Measurements from ENCODE around the gene CPVL. TPM values are rescaled to one million over a fixed set of nuclear protein-coding genes. Genes with fewer than 3 reads are reported as not detected.
A peak's percentile ranks its signal among the peaks of the same experiment; 100 is the strongest.

CPVL gene
- 25.1 TPM for total RNA-seq

DNA sequence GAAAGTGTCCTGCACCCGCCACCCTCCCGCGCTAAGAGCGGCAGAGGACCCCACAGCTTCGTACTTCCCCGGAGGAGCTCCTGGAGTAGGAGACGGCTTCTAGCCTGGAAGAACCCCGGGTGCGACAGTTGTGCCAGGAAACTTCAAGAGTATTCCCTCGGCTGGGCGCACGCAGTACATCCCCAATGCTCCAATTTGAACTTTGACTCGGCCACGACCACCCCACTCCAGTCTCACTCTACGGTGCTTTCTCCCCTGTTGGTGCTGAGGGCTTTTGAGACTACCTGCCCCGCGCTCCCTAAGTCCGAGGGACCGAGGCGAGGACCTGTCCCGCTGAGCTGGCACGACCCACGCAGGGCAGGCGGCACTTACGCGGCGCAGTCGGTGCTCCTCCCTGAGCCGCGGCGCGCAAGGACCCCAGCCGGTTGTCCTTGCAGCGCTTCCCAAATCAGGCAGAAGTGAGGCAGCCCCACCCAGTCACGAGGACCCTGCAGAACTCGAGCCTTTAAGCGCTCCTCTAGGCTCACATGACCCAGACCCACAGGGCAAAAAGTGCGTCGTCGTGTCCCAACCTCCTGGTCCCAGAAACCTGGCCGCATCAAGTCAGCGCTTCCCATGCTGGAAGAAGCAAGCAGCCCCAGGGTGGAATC is at the start of gene CPVL:
CPVL (minus strand) TSS at position 481 of the 650 bp plus-strand sequence. CDS start 25,476 bp downstream, outside the sequence.
- H3K4me3 ChIP-seq (ENCODE audit: low read length in 3 of 3): peak within 1 kb of the TSS; percentile 77 to 82 (median 78)
- H3K27me3 ChIP-seq (ENCODE audit: control insufficient read depth in 3 of 3, insufficient read depth in 3 of 3, low read length in 3 of 3): peaks cover 0 to 4% (median 3%) of the 10 kb centered on the region in 3 donors
- H3K27ac ChIP-seq (ENCODE audit: low read depth, low read length): peak within 1 kb of the TSS; percentile 86
- H3K36me3 ChIP-seq (ENCODE audit: control insufficient read depth in 3 of 3, insufficient read depth in 3 of 3, low read length in 3 of 3): no peaks in the 10 kb centered on the region
- peak within 1 kb of the TSS; percentile 68 to 82 (median 76) for H3K9ac ChIP-seq (ENCODE audit: low read depth in 1 of 3, low read length in 3 of 3)
- no peaks in the 10 kb centered on the region for H3K9me3 ChIP-seq (ENCODE audit: control insufficient read depth in 3 of 3, low read length in 3 of 3)
- H3K4me1 ChIP-seq (ENCODE audit: control insufficient read depth in 3 of 3, insufficient read depth in 3 of 3, low read length in 3 of 3): peaks cover 20 to 25% (median 22%) of the 10 kb centered on the region in 3 donors

DNA sequence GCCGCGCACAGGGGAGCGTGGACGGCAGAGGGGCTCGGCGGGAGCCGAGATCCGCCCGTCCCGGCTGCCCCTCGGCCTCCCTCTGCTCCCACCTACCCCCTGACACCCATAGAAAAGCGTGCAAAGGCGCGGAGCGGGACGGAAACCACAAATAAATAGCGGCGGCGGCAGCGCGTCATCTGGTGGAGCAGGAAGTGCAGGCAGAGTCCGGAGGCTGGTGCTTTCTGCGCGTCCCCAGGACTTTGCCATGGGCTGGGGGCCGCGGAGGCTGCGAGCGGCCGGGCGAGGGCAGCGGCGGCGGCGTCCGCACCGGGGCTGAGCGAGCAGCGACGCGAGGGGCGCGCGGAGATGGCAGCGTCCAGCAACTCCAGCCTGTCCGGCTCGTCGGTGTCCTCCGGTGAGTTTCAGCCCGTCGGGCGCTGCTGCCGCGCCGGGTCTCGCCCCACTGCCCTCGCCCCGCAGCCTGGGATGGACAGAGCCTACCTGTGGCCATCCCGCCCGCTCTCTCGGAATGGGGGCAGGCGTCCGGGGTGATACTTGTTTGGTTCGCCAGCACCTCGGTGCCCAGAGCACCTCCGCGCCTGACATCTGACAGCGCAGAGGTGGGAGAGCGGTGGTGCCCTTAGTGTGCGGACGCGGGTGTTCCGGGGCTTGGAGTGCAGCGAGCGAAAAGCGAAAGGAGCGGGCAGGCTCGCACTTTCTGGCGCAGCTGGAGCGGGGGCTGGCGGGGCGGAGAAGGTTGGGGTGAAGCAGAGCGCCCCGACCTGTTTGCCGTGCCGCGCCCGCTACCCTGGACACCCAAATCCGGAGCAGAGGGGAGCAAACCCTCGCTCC is 48.5 kb upstream of the CPVL start, which contains the start of gene CHN2:
CHN2 (plus strand) TSS at position 182 of the 834 bp plus-strand sequence.
- Histone ChIP-seq H3K36me3 (ENCODE audit: control insufficient read depth in 3 of 3, insufficient read depth in 3 of 3, low read length in 3 of 3) (no peaks in the 10 kb centered on the region), H3K9ac (ENCODE audit: low read depth in 1 of 3, low read length in 3 of 3) (peak within 1 kb of the TSS; percentile 66 to 74 (median 69)), H3K27ac (ENCODE audit: low read depth, low read length) (no peak within 1 kb of the TSS)

DNA sequence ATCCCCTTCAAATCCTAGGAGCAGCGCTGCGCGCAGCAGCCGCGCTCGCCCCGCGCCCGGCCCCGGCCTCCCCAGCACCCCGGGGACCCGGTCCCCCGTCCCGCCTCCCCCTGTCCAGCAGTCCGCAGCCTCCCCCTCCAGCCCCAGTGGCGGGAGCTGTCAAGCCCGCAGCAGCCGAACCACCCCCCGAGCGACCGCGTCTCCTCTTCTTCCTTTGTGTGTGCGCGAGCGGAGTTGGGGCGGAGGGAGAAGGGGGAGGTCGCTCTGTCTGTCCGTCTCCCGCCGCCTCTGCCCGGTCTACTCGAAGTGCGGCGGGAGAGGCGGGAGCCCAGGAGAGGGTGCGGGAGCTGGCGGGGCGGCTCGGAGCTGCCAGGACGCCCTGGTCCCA is 47.9 kb upstream of the CPVL start:
- Histone ChIP-seq H3K4me1 (ENCODE audit: control insufficient read depth in 3 of 3, insufficient read depth in 3 of 3, low read length in 3 of 3) (peaks cover 0 to 14% (median 7%) of the 10 kb centered on the region in 3 donors), H3K27me3 (ENCODE audit: control insufficient read depth in 3 of 3, insufficient read depth in 3 of 3, low read length in 3 of 3) (peaks cover 0 to 7% (median 6%) of the 10 kb centered on the region in 3 donors)

More for the DNA sequence above, 48.5 kb upstream of the CPVL start, which contains the start of gene CHN2:
- peaks cover 0 to 14% (median 7%) of the 10 kb centered on the region in 3 donors for H3K4me1 ChIP-seq (ENCODE audit: control insufficient read depth in 3 of 3, insufficient read depth in 3 of 3, low read length in 3 of 3)
- H3K27me3 ChIP-seq (ENCODE audit: control insufficient read depth in 3 of 3, insufficient read depth in 3 of 3, low read length in 3 of 3): peaks cover 0 to 7% (median 6%) of the 10 kb centered on the region in 3 donors
- H3K4me3 ChIP-seq (ENCODE audit: low read length in 3 of 3): peak within 1 kb of the TSS; percentile 71 to 86 (median 83)
- no peaks in the 10 kb centered on the region for H3K9me3 ChIP-seq (ENCODE audit: control insufficient read depth in 3 of 3, low read length in 3 of 3)

DNA sequence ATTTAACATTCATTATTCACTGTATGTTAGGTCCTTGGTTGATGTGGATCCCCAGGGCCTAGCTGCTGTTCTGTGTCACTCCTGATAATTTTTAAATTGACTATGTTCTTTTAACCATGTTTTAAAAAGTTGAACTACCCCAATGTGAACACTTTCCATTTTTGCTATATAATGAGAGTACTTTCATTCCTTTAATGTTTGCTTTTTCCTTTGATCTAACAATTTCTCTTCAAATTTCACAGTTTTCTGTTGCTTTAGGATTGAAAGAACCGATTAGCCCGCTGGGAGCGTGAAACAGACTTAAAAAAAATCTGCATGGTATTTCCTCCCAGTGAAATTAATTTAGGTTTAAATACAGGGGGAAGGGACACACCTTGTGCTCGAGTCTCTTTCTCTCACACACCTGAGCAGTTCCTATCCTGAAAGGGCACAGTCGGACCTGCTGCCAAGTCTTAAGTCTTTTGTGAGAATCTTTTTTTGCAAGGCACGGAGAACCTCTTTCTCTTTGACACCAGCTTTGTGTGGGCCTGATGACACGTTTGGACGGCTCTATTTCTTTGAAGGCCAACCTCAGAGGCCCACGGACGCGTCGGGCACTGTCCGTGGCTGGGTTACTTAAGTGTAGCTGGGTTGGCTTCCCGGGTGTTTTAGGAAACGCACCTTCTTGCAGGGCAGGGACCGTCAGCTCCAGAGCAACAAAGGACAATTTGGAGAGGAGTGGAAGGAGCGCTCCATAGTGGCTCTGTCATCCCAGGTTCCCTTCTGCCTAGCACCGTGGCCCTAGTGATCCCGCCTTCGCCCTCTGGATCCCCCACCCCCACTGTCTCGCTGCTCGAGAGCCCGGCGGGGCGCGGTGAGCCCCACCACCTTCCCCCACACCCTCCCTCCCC is 47.2 kb upstream of the CPVL start:
- Histone ChIP-seq H3K4me3 (ENCODE audit: low read length in 3 of 3) (peak overlapping the region in 1 of 3 donors; percentile 86), H3K27ac (ENCODE audit: low read depth, low read length) (no peak overlapping the region), H3K27me3 (ENCODE audit: control insufficient read depth in 3 of 3, insufficient read depth in 3 of 3, low read length in 3 of 3) (peaks cover 0 to 7% (median 6%) of the 10 kb centered on the region in 3 donors), H3K36me3 (ENCODE audit: control insufficient read depth in 3 of 3, insufficient read depth in 3 of 3, low read length in 3 of 3) (no peaks in the 10 kb centered on the region), H3K9me3 (ENCODE audit: control insufficient read depth in 3 of 3, low read length in 3 of 3) (no peaks in the 10 kb centered on the region), H3K4me1 (ENCODE audit: control insufficient read depth in 3 of 3, insufficient read depth in 3 of 3, low read length in 3 of 3) (peaks cover 0 to 14% (median 7%) of the 10 kb centered on the region in 3 donors), H3K9ac (ENCODE audit: low read depth in 1 of 3, low read length in 3 of 3) (peak overlapping the region in 1 of 3 donors; percentile 23)

More for the DNA sequence above, 47.9 kb upstream of the CPVL start:
- Histone ChIP-seq H3K9me3 (ENCODE audit: control insufficient read depth in 3 of 3, low read length in 3 of 3) (no peaks in the 10 kb centered on the region), H3K36me3 (ENCODE audit: control insufficient read depth in 3 of 3, insufficient read depth in 3 of 3, low read length in 3 of 3) (no peaks in the 10 kb centered on the region), H3K9ac (ENCODE audit: low read depth in 1 of 3, low read length in 3 of 3) (peak overlapping the region; percentile 66 to 74 (median 69)), H3K4me3 (ENCODE audit: low read length in 3 of 3) (peak overlapping the region; percentile 71 to 86 (median 83)), H3K27ac (ENCODE audit: low read depth, low read length) (no peak overlapping the region)

DNA sequence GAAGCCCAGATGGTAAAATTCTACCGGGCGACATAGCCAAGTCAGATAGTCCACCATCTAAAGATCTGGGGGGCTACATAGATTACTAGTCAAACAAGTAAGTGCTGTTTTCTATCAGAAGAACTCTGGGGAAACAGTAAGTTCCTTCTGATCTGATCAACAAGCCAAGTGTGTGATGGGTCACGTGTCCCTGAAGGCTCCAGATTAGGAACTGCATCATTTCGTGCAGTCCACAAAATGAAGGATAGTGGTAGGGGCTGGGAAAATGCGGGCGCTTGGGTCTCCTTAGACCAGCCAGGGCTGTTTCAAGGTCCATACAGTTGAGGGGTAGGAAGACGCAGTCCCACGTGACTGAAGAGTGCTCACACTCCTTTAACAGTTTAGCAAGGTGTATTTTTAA is 46.5 kb upstream of the CPVL start:
- H3K9ac ChIP-seq (ENCODE audit: low read depth in 1 of 3, low read length in 3 of 3): no peak overlapping the region
- no peaks in the 10 kb centered on the region for H3K9me3 ChIP-seq (ENCODE audit: control insufficient read depth in 3 of 3, low read length in 3 of 3)
- H3K27me3 ChIP-seq (ENCODE audit: control insufficient read depth in 3 of 3, insufficient read depth in 3 of 3, low read length in 3 of 3): peaks cover 0 to 7% (median 6%) of the 10 kb centered on the region in 3 donors
- no peak overlapping the region for H3K27ac ChIP-seq (ENCODE audit: low read depth, low read length)
- H3K4me1 ChIP-seq (ENCODE audit: control insufficient read depth in 3 of 3, insufficient read depth in 3 of 3, low read length in 3 of 3): peaks cover 0 to 14% (median 7%) of the 10 kb centered on the region in 3 donors
- H3K4me3 ChIP-seq (ENCODE audit: low read length in 3 of 3): no peak overlapping the region
- H3K36me3 ChIP-seq (ENCODE audit: control insufficient read depth in 3 of 3, insufficient read depth in 3 of 3, low read length in 3 of 3): no peaks in the 10 kb centered on the region

DNA sequence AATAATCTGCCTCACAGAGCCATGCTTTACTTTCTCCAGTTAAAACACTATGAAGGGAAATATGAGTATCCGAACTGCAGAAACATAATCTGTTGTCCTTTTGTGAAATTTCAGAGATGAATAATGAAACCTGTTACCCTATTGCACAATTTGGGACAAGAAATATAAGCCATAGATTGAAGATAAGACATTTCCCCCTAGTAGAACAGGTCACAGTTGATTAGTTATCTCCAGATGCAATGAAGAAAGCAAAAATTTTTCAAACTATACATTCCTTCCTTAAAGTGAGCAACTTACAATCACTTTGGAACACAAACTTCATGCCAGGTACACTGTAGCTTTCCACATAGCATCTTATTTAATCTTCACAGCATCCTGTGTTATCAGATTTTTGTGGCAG is 46.0 kb upstream of the CPVL start:
- Histone ChIP-seq H3K27me3 (ENCODE audit: control insufficient read depth in 3 of 3, insufficient read depth in 3 of 3, low read length in 3 of 3) (peaks cover 0 to 7% (median 6%) of the 10 kb centered on the region in 3 donors), H3K27ac (ENCODE audit: low read depth, low read length) (no peak overlapping the region), H3K4me3 (ENCODE audit: low read length in 3 of 3) (no peak overlapping the region), H3K9me3 (ENCODE audit: control insufficient read depth in 3 of 3, low read length in 3 of 3) (no peaks in the 10 kb centered on the region), H3K36me3 (ENCODE audit: control insufficient read depth in 3 of 3, insufficient read depth in 3 of 3, low read length in 3 of 3) (no peaks in the 10 kb centered on the region), H3K4me1 (ENCODE audit: control insufficient read depth in 3 of 3, insufficient read depth in 3 of 3, low read length in 3 of 3) (peaks cover 0 to 14% (median 7%) of the 10 kb centered on the region in 3 donors), H3K9ac (ENCODE audit: low read depth in 1 of 3, low read length in 3 of 3) (no peak overlapping the region)

DNA sequence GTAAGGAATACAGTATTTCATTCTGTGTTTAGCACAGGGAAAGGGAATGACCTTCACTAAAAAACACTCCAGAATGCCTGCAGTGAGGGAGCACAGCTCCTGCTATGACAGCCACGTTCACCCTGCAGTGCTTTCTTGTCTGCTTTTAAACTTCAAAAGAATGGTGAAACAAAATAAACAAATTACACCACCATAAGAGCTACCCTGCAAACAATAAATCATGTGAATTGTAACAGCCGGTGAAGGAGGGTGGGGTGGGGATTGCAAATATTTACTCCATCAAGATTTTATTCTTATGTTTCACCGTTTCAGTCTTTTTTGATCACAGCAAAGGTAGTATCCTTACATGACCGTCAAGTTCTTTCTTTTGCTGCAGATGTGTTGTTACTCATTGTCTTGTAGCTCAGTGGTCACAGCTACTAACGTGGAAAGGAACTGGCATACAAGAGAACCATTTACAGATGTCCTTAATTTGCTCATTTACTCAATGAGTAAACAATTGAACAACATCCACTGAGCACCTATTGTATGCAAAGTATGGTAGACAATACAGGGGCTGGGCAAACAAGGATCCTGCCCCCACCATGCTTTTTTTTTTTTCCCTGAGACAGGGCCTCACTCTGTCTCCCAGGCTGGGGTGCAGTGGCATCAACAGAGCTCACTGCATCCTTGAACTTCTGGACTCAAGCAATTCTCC is 44.2 kb upstream of the CPVL start:
- H3K27ac ChIP-seq (ENCODE audit: low read depth, low read length): no peak overlapping the region
- H3K27me3 ChIP-seq (ENCODE audit: control insufficient read depth in 3 of 3, insufficient read depth in 3 of 3, low read length in 3 of 3): peaks cover 0 to 7% (median 6%) of the 10 kb centered on the region in 3 donors
- H3K9ac ChIP-seq (ENCODE audit: low read depth in 1 of 3, low read length in 3 of 3): no peak overlapping the region
- H3K36me3 ChIP-seq (ENCODE audit: control insufficient read depth in 3 of 3, insufficient read depth in 3 of 3, low read length in 3 of 3): no peaks in the 10 kb centered on the region
- H3K4me1 ChIP-seq (ENCODE audit: control insufficient read depth in 3 of 3, insufficient read depth in 3 of 3, low read length in 3 of 3): peaks cover 0 to 11% (median 5%) of the 10 kb centered on the region in 3 donors
- no peak overlapping the region for H3K4me3 ChIP-seq (ENCODE audit: low read length in 3 of 3)
- H3K9me3 ChIP-seq (ENCODE audit: control insufficient read depth in 3 of 3, low read length in 3 of 3): no peaks in the 10 kb centered on the region

DNA sequence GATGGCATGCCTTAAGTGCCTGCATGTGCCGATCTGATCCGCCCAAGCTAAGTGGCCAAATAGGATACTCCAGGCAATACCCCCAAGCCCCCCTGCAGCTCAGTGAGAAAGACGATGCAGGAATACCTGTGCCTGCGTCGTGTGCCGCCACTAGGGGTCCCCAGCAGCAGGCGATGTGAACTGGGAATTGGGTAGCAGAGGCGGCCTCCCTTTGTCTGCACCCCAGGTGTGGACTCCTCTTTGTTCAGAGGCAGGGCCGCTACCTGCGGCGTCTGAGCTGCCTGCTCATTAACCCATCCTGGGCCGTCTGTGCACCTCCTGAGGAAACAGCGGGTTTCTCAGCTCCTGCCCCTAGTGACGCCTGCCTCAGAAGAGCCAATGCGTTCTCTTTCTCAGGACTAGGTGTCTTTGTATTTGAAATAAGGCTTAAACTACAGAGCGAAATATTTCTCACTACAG is 43.4 kb upstream of the CPVL start:
- Histone ChIP-seq H3K4me3 (ENCODE audit: low read length in 3 of 3) (no peak overlapping the region), H3K36me3 (ENCODE audit: control insufficient read depth in 3 of 3, insufficient read depth in 3 of 3, low read length in 3 of 3) (no peaks in the 10 kb centered on the region), H3K9ac (ENCODE audit: low read depth in 1 of 3, low read length in 3 of 3) (no peak overlapping the region), H3K27me3 (ENCODE audit: control insufficient read depth in 3 of 3, insufficient read depth in 3 of 3, low read length in 3 of 3) (peaks cover 0 to 6% (median 0%) of the 10 kb centered on the region in 3 donors), H3K9me3 (ENCODE audit: control insufficient read depth in 3 of 3, low read length in 3 of 3) (no peaks in the 10 kb centered on the region), H3K4me1 (ENCODE audit: control insufficient read depth in 3 of 3, insufficient read depth in 3 of 3, low read length in 3 of 3) (peaks cover 0 to 5% (median 0%) of the 10 kb centered on the region in 3 donors), H3K27ac (ENCODE audit: low read depth, low read length) (no peak overlapping the region)

DNA sequence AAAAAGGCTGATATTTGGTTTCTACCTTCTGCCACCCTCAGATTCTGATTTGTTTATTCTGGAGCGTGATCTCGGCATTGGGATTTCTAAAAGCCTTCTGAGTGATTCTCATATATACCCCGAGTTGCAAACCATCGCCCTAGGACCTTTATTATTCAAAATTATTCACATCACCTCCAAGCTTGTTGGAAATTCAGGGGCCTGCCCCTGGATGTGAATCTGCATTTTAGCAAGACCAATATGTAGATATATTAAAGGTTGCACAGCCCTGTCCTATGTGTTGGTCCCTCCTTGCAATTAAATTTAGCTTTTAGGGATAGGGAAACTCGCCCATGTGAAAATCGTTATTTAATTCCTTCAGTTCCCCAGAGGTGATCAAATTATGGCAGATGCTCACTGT is 39.3 kb upstream of the CPVL start:
- no peak overlapping the region for H3K27ac ChIP-seq (ENCODE audit: low read depth, low read length)
- H3K36me3 ChIP-seq (ENCODE audit: control insufficient read depth in 3 of 3, insufficient read depth in 3 of 3, low read length in 3 of 3): no peaks in the 10 kb centered on the region
- H3K27me3 ChIP-seq (ENCODE audit: control insufficient read depth in 3 of 3, insufficient read depth in 3 of 3, low read length in 3 of 3): no peaks in the 10 kb centered on the region
- H3K4me3 ChIP-seq (ENCODE audit: low read length in 3 of 3): no peak overlapping the region
- H3K9me3 ChIP-seq (ENCODE audit: control insufficient read depth in 3 of 3, low read length in 3 of 3): no peaks in the 10 kb centered on the region
- H3K9ac ChIP-seq (ENCODE audit: low read depth in 1 of 3, low read length in 3 of 3): no peak overlapping the region
- H3K4me1 ChIP-seq (ENCODE audit: control insufficient read depth in 3 of 3, insufficient read depth in 3 of 3, low read length in 3 of 3): no peaks in the 10 kb centered on the region
